RKO (cell line): ENCODE measurements around the gene GMEB2.
"Not testable (repeated sequence)": the region's sequence is repeated elsewhere in the genome, so short reads cannot be mapped to it uniquely, and the experiment has no call there.

Source experiments
- DNase-seq: peaks from one replicate; pipeline ENCODE4 v3.0.0-alpha.2; 2016; ENCODE audit warnings: low spot score

GMEB2 gene

GRCh38 chr20:63613863-63614594 lies 12.9 kb downstream of the GMEB2 start:
- not testable (repeated sequence) for DNase-seq

GRCh38 chr20:63612276-63612931 lies 14.5 kb downstream of the GMEB2 start:
- no peak for DNase-seq

GRCh38 chr20:63611646-63612045 lies 15.3 kb downstream of the GMEB2 start:
- no peak for DNase-seq

GRCh38 chr20:63610581-63611435 lies 16.1 kb downstream of the GMEB2 start:
- no peak for DNase-seq

- no peak for DNase-seq
Observed at GRCh38 chr20:63606686-63607085, 20.2 kb downstream of the GMEB2 start.

GRCh38 chr20:63602321-63602720 lies 24.6 kb downstream of the GMEB2 start:
- DNase-seq = no peak

GRCh38 chr20:63601679-63602078 lies 25.2 kb downstream of the GMEB2 start:
- DNase-seq = not testable (repeated sequence)

DNA sequence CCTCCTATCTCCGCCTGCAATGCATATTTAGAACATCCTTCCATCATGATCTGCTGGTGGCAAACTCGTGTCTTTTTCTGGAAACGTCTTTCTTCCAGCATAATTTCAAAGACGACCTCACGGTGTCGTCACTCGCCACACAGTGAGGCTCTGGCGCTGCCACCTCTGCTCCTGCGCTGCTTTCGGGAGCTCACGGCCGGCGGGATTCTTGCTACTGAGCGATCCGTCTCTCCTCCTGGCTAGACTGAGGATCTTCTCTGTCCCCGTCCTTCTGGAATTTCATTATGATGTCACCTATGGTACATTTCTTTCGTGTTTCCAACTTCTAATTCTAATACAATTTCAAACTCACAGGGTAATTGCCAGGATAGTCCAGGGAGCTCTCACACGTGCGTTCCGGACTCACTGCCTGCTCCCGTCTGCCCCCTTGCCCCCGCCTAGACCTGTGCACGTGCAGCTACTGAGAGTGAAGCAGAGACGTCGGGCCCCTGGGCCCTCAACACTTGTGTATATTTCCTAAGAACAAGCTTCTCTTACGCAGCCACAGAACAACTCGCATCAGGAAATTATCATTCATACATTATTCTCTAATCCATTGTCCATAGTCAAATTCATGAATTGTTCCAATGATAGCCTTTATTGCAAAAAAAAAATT lies 27.4 kb downstream of the GMEB2 start:
- no peak for DNase-seq

DNA sequence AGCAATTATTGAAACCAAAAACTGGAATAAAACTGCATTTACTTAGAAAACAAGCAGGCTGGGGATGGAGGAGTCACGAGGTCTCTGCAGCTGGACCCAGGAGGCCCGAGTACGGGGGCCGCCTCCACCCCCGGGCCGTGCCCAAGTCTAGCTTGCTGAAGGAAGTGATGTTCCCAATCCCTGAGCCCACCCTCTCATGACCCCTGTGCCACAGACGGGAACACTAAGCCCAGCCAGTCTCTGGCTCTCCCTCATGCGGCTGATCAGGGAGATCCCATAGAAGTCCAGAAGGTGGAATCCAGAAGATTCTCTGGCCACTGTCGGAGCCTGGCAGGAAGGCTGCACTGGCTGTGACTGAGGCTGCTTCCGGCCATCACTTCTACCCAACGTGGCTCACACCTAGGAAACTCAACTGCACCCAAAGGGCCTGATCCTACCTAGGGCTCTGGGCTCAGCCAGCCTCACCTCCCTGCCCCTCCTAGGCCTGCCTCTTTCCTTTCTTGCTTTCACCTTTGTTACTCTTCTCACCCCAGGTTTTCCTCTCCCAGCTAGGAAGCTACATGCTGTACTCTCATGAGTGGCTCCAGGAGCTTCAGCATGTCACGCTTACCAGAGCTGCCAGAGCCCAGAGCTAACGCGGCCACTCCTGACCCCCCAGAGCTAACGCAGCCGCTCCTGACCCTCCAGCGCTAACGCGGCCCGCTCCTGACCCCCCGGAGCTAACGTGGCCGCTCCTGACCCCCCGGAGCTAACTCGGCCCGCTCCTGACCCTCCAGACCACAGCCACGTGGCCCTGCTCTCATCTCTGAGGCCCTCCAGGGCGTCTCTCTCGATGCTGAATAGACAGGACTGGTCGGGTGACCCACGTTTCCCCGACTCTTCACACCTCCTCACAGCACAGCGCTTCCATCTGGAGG lies 28.2 kb downstream of the GMEB2 start:
- DNase-seq = no peak

- DNase-seq = no peak
Observed at GRCh38 chr20:63597651-63598478, 29.0 kb downstream of the GMEB2 start.

GRCh38 chr20:63596423-63596822 lies 30.5 kb downstream of the GMEB2 start:
- DNase-seq = no peak

DNA sequence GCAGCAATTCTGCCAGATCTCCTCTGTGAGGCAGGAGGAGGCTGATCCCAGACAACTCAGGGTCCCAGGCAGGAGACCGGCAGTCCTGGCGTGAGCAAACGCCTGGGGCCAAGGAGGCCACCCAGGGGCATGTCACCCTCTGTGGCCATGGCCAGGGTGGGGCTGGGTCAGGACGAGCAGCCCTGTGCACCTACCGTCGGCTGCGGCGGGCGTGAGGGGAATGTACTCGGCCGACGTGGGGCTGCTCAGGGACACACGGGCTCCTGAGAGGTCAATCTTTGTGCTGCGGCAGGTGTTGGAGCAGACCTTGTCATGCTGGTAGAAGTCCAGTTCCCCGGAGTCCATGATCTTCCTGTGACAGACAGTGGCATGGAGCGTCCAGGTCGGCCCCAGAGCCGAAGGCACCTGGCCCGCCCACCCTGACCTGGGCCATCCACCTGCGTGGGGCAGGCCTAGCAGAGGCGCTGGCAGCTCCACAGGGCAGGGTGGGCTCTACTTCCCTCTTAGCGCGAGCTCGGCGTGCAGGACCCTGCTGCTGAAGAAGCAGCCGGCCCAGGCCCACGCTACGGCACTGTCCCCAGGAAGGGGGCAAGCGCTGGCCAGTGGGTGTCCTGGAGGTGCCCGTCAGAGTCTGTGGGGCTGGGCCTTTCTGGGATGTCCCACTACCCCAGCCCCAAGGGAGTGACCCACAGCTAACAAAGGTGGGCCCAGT lies 31.3 kb downstream of the GMEB2 start:
- no peak for DNase-seq

DNA sequence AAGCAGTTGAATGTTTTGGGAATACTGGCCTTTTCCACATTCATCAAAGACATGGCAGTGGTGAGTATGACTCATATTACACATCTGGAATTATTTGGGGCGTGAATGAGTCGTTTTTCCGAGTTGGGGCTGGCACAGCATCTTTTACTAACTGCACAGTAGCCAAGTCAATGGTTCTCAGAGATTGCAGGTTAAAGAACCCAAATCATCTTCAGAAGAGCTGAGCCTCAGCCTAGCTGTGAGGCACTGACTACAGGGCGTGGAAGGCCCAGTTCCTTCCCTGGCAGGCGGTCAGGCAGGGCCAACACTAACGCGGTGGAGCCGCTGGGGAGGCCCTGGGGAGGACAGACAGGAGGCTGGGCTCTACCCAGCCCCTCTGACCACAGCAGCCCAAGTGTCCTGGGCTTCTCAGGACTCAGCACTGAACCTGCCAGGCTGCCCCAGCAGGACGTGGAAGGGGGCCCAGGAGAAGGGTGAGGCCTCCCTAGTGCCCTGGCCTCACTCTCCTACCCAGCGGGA lies 32.8 kb downstream of the GMEB2 start:
- DNase-seq = peak; percentile 40

DNA sequence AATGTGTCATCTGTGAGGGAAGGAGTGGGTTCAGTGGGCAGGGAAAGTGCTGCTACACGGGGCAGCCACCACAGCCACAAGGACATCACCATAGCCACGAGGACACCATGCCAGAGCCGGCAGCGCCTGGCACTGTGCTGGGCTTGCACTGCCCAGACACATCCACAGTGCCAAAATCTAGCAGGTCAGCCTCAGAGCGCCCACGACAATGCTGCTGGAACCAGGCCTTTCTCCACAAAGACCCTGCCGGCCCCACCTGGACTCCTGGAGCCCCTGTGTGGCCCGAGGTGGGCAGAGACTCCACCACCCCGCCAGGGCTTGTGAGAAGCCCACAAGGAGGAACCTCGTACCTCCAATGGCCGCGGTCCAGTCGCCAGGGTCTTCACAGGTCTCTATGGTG lies 34.2 kb downstream of the GMEB2 start:
- no peak for DNase-seq

DNA sequence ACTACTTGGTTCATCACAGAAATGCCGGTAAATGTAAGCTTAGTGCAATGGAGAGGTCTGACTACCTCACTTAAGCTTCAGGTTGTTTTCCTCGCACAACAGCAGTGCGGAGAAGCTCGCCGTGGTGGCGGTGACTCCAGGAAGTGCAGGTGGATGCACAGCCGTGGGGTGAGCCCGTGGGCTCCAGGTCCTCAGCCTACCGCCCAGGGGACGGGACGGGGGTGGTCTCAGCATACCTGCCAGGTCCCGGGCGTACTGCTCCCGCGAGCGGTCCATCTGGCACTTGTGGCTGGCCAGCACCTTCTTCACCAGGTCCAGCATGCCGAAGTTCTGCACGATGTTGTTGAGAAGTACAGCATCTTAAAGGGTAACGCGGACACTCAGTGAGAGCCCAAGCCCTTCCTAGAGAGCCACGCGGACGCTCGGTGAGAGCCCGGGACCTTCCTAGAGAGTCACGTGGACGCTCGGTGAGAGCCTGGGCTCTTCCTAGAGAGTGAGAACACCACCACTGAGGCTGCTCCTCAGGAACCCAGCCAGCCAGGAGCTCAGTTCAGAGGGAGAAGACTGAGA lies 35.0 kb downstream of the GMEB2 start:
- DNase-seq = no peak

DNA sequence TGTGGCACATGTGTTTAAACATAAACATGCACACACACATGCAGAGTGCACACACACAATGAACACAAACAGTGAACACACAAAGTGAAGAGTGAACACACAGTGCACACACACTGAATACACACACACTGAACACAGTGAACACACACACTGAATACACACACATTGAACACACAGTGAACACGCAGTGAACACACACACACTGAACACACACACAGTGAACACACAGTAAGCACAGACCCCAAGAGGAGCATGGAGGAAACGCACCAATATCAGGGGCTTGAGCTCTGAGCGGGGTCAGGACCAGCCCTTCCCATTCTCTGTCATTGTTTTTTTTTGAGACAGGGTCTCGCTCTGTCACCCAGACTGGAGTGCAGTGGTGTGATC lies 35.8 kb downstream of the GMEB2 start:
- no peak for DNase-seq

DNA sequence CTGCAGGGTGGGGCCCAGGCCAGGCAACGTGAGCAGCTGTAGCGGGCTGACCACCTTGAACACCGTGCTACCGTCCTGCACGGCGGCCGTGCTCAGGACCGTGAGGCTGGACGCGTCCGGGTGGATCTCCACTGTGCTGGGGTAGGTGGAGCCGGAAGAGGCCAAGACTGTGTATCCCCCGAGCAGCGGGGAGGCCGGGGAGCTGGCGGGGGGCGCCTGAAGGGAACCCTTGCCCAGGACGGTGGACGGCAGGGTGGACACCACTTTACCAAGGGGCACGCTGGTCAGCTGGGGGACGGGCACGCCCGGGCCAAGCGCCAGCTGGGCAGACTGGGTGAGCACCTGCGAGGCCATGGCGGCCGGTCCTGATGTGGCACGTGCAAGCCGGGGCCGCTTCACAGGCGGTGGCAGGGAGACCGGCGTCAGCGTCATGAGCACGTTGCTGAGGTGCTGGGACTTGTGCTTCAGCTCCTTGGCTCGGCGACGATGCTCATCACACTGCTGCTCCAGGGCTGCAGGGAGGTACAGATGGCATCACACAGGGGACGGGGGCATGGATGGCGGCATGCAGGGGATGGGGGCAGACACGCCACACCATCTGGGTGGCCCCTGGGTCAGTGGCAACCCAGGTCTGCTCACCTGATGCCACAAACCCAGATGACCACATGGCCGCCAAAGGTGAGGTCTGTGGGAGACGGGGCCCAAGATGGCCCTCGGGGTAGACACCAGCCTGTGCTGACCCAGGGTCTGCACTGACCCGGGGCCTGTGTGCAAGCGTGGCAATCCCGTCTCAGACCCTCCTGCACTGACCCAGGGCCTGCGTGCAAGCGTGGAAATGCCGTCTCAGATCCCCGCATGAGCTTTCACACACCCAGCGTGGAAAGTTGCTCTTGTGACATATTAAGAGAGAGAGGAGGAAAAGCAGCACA lies 36.4 kb downstream of the GMEB2 start:
- DNase-seq = no peak
